Regular cardiac myocyte (primary cell): ENCODE measurements around the gene ZNF17. TPM values are rescaled to one million over a fixed set of nuclear protein-coding genes. Genes with fewer than 3 reads are reported as not detected.

Source experiments
- total RNA-seq: library from RNA; depleted of rRNA; stranded (reverse); fragments of >200 nt; gene quantifications from 2 replicates; pipeline ENCODE4 v1.2.3, GENCODE V29; 2014

Gene ZNF17
- 9.8 and 9.9 TPM in 2 replicates for total RNA-seq

DNA sequence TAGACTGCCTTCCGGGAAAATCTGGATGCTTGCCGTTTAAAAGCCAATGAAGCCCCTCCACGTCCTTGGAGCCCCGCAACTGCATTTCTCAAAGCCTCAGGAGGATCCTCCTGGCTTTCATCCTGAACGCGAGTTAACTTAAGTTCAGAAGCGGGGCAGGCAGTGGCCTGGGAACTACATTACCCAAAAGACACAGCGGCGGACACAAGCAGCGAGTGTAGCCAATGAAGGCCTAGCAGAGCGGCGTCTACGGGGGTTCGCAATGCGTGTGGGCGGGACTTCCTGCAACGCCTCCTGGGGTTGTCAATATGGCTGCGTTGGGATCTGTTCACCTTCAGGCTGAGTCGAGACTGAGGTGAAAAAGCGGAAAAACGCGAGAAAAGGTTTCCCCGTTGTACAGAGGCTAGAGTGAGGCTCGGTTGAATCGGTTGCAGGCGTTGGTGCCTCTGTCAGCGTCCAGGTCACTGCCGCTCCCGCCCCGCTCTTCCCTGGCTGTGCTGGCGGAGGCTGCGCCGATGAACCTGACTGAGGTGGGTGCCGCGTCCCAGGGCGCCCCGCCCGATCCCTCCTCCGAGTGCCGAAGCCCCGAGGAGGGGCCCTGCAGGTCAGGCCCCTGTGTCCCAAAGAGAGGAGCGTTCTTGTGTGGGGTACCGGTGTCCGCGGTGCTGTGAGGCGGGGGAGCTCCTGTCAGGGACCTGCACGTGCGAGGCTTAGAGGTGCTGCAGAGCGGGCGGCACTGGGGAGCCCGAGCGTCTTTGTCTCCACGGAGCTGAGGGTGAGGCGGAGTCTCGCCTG is at the start of gene ZNF17:
Gene ZNF17, plus strand, starts transcription at position 285 of the 795 bp plus-strand sequence. CDS start 2,455 bp downstream, outside the sequence.

DNA sequence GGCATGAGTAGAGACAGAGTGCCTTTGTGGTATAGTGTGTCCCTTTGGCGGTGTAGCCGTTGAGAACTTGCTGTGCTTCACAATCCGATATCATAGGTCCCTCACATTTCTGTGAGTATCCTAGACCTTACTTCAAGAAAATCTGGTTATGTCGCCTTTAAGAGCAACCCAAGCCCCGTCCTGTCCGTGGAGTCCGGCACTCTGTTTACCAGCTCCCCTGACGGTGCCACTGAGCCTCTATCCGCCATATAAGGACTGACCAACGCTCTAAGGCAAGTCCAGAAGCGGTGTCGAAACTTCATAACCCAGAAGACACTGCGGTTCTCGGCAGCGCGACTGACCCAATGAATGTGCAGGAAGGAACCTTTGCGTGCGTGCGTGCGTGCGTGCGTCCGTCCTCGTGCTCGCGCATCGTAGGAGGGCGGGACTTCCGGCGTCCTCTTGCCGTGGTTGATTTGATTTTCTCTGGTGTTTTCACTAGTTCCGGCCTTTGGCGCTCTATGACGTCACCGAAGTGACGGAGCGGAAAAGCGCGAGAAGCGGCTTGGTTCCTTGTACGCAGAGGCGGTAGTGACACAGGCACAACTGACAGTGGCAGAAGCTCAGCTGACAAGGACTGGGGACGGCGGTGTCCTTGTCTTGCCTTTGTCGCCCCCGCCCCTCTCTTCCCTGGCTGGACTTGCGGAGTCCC is 47.8 kb upstream of the ZNF17 start, which contains the start of the genes TRAPPC2B and ZNF547:
Gene TRAPPC2B, plus strand, starts transcription at position 555 of the 691 bp plus-strand sequence. CDS start 1,283 bp downstream, outside the sequence.
Gene ZNF547, plus strand, starts transcription at position 555 of the 691 bp plus-strand sequence. CDS start 5,005 bp downstream, outside the sequence.

DNA sequence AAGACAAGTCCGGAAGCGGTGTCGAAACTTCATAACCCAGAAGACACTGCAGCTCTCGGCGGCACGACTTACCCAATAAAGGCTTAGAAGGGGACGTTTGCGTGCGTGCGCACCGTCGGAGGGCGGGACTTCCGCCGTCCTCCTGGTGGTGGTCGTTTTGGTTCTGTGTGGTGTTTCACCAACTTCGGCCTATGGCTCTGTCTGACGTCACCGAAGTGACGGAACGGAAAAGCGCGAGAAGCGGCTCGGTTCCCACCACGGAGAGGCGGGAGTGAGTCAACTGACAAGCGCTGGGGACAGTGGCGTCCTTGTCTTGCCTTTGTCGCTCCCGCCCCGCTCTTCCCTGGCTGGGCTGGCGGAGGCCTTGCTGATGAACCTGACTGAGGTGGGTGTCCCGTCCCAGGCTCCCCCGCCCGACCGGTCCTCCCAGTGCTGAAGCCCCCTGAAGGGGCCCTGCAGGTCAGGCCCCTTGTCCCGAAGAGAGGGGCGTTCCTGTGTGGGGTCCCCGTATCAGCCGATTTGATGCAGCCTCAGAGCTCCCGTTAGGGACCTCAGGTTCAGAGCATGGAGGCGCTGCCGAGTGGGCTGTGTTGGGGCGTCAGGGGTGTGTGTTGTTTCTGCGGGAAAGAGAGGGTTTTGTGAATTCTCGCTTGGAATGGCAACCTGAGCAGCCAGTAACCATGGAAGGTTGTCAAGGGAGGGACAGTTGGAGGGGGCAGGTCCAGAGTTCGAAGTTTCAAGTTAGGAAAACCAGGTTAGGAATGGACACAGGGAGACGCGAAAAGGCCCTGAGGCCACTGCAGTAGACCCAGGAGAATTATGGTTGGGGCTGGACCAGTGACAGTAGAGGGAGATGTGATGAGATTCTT is 21.0 kb upstream of the ZNF17 start, which contains the start of gene ZNF548:
Gene ZNF548, plus strand, starts transcription at position 125 of the 869 bp plus-strand sequence. Its CDS starts 246 bp downstream, at position 371.

DNA sequence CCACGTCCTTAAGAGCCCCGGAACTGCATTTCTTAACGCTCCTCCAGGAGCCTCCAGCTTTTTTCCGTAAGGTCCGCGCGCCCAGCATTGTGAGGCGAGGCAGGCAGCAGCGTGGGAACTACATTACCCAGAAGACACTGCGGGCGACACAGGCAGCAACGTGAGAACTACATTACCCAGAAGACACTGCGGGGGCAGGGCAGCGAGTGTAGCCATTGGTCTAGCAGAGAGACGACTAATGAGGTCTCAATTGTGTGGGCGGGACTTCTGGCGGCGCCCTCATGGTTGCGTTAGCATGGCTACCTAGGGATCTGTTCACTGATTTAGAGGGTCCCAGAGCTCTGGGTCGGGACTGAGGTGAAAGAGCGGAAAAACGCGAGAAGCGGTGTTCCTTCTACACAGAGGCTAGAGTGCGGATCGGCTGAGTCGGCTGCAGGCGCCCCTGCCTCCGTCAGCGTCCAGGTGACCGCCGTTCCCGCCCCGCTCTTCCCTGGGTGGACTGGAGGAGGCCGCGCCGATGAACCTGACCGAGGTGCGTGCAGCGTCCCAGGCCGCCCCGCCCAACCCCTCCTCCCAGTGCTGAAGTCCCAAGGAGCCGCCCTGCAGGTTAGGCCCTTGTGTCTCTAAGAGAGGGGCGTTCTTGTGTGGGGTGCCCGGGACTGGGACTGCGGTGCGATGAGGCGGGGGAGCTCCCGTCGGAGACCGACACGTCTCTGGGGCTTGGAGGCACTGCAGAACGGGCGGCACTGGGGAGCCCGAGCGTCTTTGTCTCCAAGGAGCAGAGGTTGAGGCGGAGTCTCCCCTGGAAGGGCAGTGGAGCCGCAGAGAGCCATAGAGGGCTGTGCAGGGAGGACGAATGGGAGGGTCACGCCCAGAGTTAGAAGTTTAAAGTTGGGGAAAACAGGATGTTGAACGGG is 24.4 kb downstream of the ZNF17 start, which contains the start of gene ZNF749:
Gene ZNF749, plus strand, starts transcription at position 264 of the 917 bp plus-strand sequence. Its CDS starts 254 bp downstream, at position 518.

Other genes with a start within 250 kb of the ZNF17 start
- gene DUXA, start 243.7 kb upstream of the ZNF17 start, total RNA-seq, result not detected in 2 replicates
- 24.9 and 38.3 TPM in 2 replicates for gene ZNF264, start 219.7 kb upstream of the ZNF17 start, total RNA-seq
- 0.56 and 0.96 TPM in 2 replicates for gene AURKC, start 180.1 kb upstream of the ZNF17 start, total RNA-seq
- gene ZNF805, start 170.5 kb upstream of the ZNF17 start, total RNA-seq, result 24.0 and 36.6 TPM in 2 replicates
- 50.2 and 95.0 TPM in 2 replicates for gene ZNF460, start 130.7 kb upstream of the ZNF17 start, total RNA-seq
- 9.2 and 9.6 TPM in 2 replicates for gene ZNF543, start 90.7 kb upstream of the ZNF17 start, total RNA-seq
- 11.0 and 11.1 TPM in 2 replicates for gene ZNF304, start 59.9 kb upstream of the ZNF17 start, total RNA-seq
- 12.1 and 15.2 TPM in 2 replicates for gene TRAPPC2B, start 47.6 kb upstream of the ZNF17 start, total RNA-seq
- 3.6 and 5.9 TPM in 2 replicates for gene ZNF547, start 47.6 kb upstream of the ZNF17 start, total RNA-seq
- 17.3 and 38.6 TPM in 2 replicates for gene ZNF548, start 21.3 kb upstream of the ZNF17 start, total RNA-seq
- 7.0 and 9.8 TPM in 2 replicates for gene ZNF749, start 24.2 kb downstream of the ZNF17 start, total RNA-seq
- gene VN1R1, start 46.0 kb downstream of the ZNF17 start, total RNA-seq, result 0.38 and 1.4 TPM in 2 replicates
- 21.5 and 33.3 TPM in 2 replicates for gene ZNF772, start 66.4 kb downstream of the ZNF17 start, total RNA-seq
- gene ZNF419, start 76.6 kb downstream of the ZNF17 start, total RNA-seq, result 10.7 and 23.1 TPM in 2 replicates
- 24.0 and 44.5 TPM in 2 replicates for gene ZNF773, start 88.8 kb downstream of the ZNF17 start, total RNA-seq
- 6.5 TPM in 2 replicates for gene ZNF549, start 116.2 kb downstream of the ZNF17 start, total RNA-seq
- 6.9 and 7.9 TPM in 2 replicates for gene ZNF550, start 148.7 kb downstream of the ZNF17 start, total RNA-seq
- gene ZNF416, start 167.8 kb downstream of the ZNF17 start, total RNA-seq, result 6.5 and 6.7 TPM in 2 replicates
- 9.2 and 10.1 TPM in 2 replicates for gene ZIK1, start 173.0 kb downstream of the ZNF17 start, total RNA-seq
- 2.8 and 8.2 TPM in 2 replicates for gene ZNF530, start 188.7 kb downstream of the ZNF17 start, total RNA-seq
- gene ZNF134, start 203.1 kb downstream of the ZNF17 start, total RNA-seq, result 21.1 and 30.7 TPM in 2 replicates
- 10.5 and 13.5 TPM in 2 replicates for gene ZNF211, start 222.0 kb downstream of the ZNF17 start, total RNA-seq